ENCODE results near the gene TMEM147.

Gene TMEM147

GRCh38 chr19:35519291-35519690 lies 26.1 kb upstream of the TMEM147 start:
- Histone ChIP-seq H3K79me2 (ENCODE audit: control insufficient read depth, insufficient read depth, low read length, unreplicated experiment) (no peaks in the 10 kb centered on the region), H3K4me3 (ENCODE audit: low read depth, low read length) (no peak overlapping the region), H3K36me3 (ENCODE audit: insufficient read depth, low read length) (no peaks in the 10 kb centered on the region), H3K27ac (ENCODE audit: low read depth, low read length) (peak overlapping the region; percentile 68; the same call in 1 of the 2 replicates), H3K4me1 (ENCODE audit: control insufficient read depth, insufficient read depth, low read length, unreplicated experiment) (peaks cover 21% of the 10 kb centered on the region), H3K27me3 (ENCODE audit: insufficient read depth, low read length) (no peaks in the 10 kb centered on the region), H2AFZ (ENCODE audit: low read length, unreplicated experiment) (no peak overlapping the region)

GRCh38 chr19:35521124-35521743 lies 24.2 kb upstream of the TMEM147 start:
- no peaks in the 10 kb centered on the region for H3K79me2 ChIP-seq (ENCODE audit: control insufficient read depth, insufficient read depth, low read length, unreplicated experiment)
- no peak overlapping the region for H3K4me3 ChIP-seq (ENCODE audit: low read depth, low read length)
- H3K27me3 ChIP-seq (ENCODE audit: insufficient read depth, low read length): no peaks in the 10 kb centered on the region
- H3K4me1 ChIP-seq (ENCODE audit: control insufficient read depth, insufficient read depth, low read length, unreplicated experiment): peaks cover 18% of the 10 kb centered on the region
- no peaks in the 10 kb centered on the region for H3K36me3 ChIP-seq (ENCODE audit: insufficient read depth, low read length)
- no peak overlapping the region for H3K27ac ChIP-seq (ENCODE audit: low read depth, low read length)
- no peak overlapping the region for H2AFZ ChIP-seq (ENCODE audit: low read length, unreplicated experiment)

- Histone ChIP-seq H3K79me2 (ENCODE audit: control insufficient read depth, insufficient read depth, low read length, unreplicated experiment) (no peaks in the 10 kb centered on the region), H3K27me3 (ENCODE audit: insufficient read depth, low read length) (no peaks in the 10 kb centered on the region), H3K36me3 (ENCODE audit: insufficient read depth, low read length) (no peaks in the 10 kb centered on the region), H2AFZ (ENCODE audit: low read length, unreplicated experiment) (no peak overlapping the region), H3K4me1 (ENCODE audit: control insufficient read depth, insufficient read depth, low read length, unreplicated experiment) (peaks cover 20% of the 10 kb centered on the region), H3K27ac (ENCODE audit: low read depth, low read length) (no peak overlapping the region), H3K4me3 (ENCODE audit: low read depth, low read length) (no peak overlapping the region)
Measured at GRCh38 chr19:35522745-35523327, 22.6 kb upstream of the TMEM147 start.

- H2AFZ ChIP-seq (ENCODE audit: low read length, unreplicated experiment): no peak overlapping the region
- no peaks in the 10 kb centered on the region for H3K36me3 ChIP-seq (ENCODE audit: insufficient read depth, low read length)
- peaks cover 14% of the 10 kb centered on the region for H3K4me1 ChIP-seq (ENCODE audit: control insufficient read depth, insufficient read depth, low read length, unreplicated experiment)
- no peaks in the 10 kb centered on the region for H3K27me3 ChIP-seq (ENCODE audit: insufficient read depth, low read length)
- no peaks in the 10 kb centered on the region for H3K79me2 ChIP-seq (ENCODE audit: control insufficient read depth, insufficient read depth, low read length, unreplicated experiment)
- no peak overlapping the region for H3K27ac ChIP-seq (ENCODE audit: low read depth, low read length)
- H3K4me3 ChIP-seq (ENCODE audit: low read depth, low read length): no peak overlapping the region
Measured at GRCh38 chr19:35524181-35524837, 21.1 kb upstream of the TMEM147 start.

GRCh38 chr19:35525873-35526272 lies 19.6 kb upstream of the TMEM147 start:
- H2AFZ ChIP-seq (ENCODE audit: low read length, unreplicated experiment): no peak overlapping the region
- no peaks in the 10 kb centered on the region for H3K79me2 ChIP-seq (ENCODE audit: control insufficient read depth, insufficient read depth, low read length, unreplicated experiment)
- no peak overlapping the region for H3K4me3 ChIP-seq (ENCODE audit: low read depth, low read length)
- H3K36me3 ChIP-seq (ENCODE audit: insufficient read depth, low read length): no peaks in the 10 kb centered on the region
- H3K27ac ChIP-seq (ENCODE audit: low read depth, low read length): no peak overlapping the region
- H3K4me1 ChIP-seq (ENCODE audit: control insufficient read depth, insufficient read depth, low read length, unreplicated experiment): peaks cover 11% of the 10 kb centered on the region
- H3K27me3 ChIP-seq (ENCODE audit: insufficient read depth, low read length): no peaks in the 10 kb centered on the region

- no peaks in the 10 kb centered on the region for H3K79me2 ChIP-seq (ENCODE audit: control insufficient read depth, insufficient read depth, low read length, unreplicated experiment)
- H3K4me1 ChIP-seq (ENCODE audit: control insufficient read depth, insufficient read depth, low read length, unreplicated experiment): peaks cover 11% of the 10 kb centered on the region
- H3K27ac ChIP-seq (ENCODE audit: low read depth, low read length): no peak within 1 kb of the TSS
- H3K27me3 ChIP-seq (ENCODE audit: insufficient read depth, low read length): no peaks in the 10 kb centered on the region
- no peak within 1 kb of the TSS for H2AFZ ChIP-seq (ENCODE audit: low read length, unreplicated experiment)
- no peaks in the 10 kb centered on the region for H3K36me3 ChIP-seq (ENCODE audit: insufficient read depth, low read length)
- H3K4me3 ChIP-seq (ENCODE audit: low read depth, low read length): no peak within 1 kb of the TSS
Measured at GRCh38 chr19:35528218-35529038, 17.0 kb upstream of the TMEM147 start, which contains the start of gene SBSN. Gene SBSN, minus strand, starts transcription at chr19:35528311. Its CDS starts 30 bp downstream, at chr19:35528281.

GRCh38 chr19:35529241-35530218 lies 15.9 kb upstream of the TMEM147 start:
- no peak overlapping the region for H2AFZ ChIP-seq (ENCODE audit: low read length, unreplicated experiment)
- no peaks in the 10 kb centered on the region for H3K79me2 ChIP-seq (ENCODE audit: control insufficient read depth, insufficient read depth, low read length, unreplicated experiment)
- H3K4me1 ChIP-seq (ENCODE audit: control insufficient read depth, insufficient read depth, low read length, unreplicated experiment): peaks cover 14% of the 10 kb centered on the region
- H3K27me3 ChIP-seq (ENCODE audit: insufficient read depth, low read length): no peaks in the 10 kb centered on the region
- no peak overlapping the region for H3K4me3 ChIP-seq (ENCODE audit: low read depth, low read length)
- no peak overlapping the region for H3K27ac ChIP-seq (ENCODE audit: low read depth, low read length)
- no peaks in the 10 kb centered on the region for H3K36me3 ChIP-seq (ENCODE audit: insufficient read depth, low read length)

GRCh38 chr19:35531291-35531690 lies 14.1 kb upstream of the TMEM147 start:
- H3K4me3 ChIP-seq (ENCODE audit: low read depth, low read length): no peak overlapping the region
- H3K4me1 ChIP-seq (ENCODE audit: control insufficient read depth, insufficient read depth, low read length, unreplicated experiment): peaks cover 14% of the 10 kb centered on the region
- H3K79me2 ChIP-seq (ENCODE audit: control insufficient read depth, insufficient read depth, low read length, unreplicated experiment): no peaks in the 10 kb centered on the region
- no peaks in the 10 kb centered on the region for H3K27me3 ChIP-seq (ENCODE audit: insufficient read depth, low read length)
- no peak overlapping the region for H3K27ac ChIP-seq (ENCODE audit: low read depth, low read length)
- no peak overlapping the region for H2AFZ ChIP-seq (ENCODE audit: low read length, unreplicated experiment)
- no peaks in the 10 kb centered on the region for H3K36me3 ChIP-seq (ENCODE audit: insufficient read depth, low read length)

GRCh38 chr19:35533201-35533821 lies 12.1 kb upstream of the TMEM147 start, which contains the start of gene GAPDHS:
Gene GAPDHS, plus strand, starts transcription at chr19:35533456. Its CDS starts 72 bp downstream, at chr19:35533528.
- Histone ChIP-seq H3K4me1 (ENCODE audit: control insufficient read depth, insufficient read depth, low read length, unreplicated experiment) (peaks cover 7% of the 10 kb centered on the region), H2AFZ (ENCODE audit: low read length, unreplicated experiment) (no peak within 1 kb of the TSS), H3K4me3 (ENCODE audit: low read depth, low read length) (no peak within 1 kb of the TSS), H3K79me2 (ENCODE audit: control insufficient read depth, insufficient read depth, low read length, unreplicated experiment) (no peaks in the 10 kb centered on the region), H3K27me3 (ENCODE audit: insufficient read depth, low read length) (no peaks in the 10 kb centered on the region), H3K36me3 (ENCODE audit: insufficient read depth, low read length) (no peaks in the 10 kb centered on the region), H3K27ac (ENCODE audit: low read depth, low read length) (no peak within 1 kb of the TSS)
